NB4 (cell line): ENCODE measurements around the gene COX7A2L.

Experiments used
- DNase-seq: peaks from one replicate; pipeline ENCODE4 v3.0.0; 2010; ENCODE audit warnings: low read depth
- H3K4me3 ChIP-seq: one replicate; pipeline ENCODE4 v1.5.1; 2011; ENCODE audit warnings: mild to moderate bottlenecking, low read depth, low read length, moderate library complexity
- CTCF ChIP-seq: IDR thresholded peaks from one replicate; pipeline ENCODE4 v1.5.1; 2012; ENCODE audit warnings: low read depth, low read length
- MAX ChIP-seq: IDR thresholded peaks from 2 replicates; pipeline ENCODE4 v1.6.1; 2011; ENCODE audit warnings: low read depth, low read length
- MYC ChIP-seq: IDR thresholded peaks from 2 replicates; pipeline ENCODE4 v1.6.1; 2011; ENCODE audit warnings: low read depth, low read length
- POLR2A ChIP-seq: IDR thresholded peaks from 2 replicates; pipeline ENCODE4 v1.6.1; 2011; ENCODE audit warnings: mild to moderate bottlenecking; ENCODE audit not compliant: insufficient read length; ENCODE audit errors: extremely low read depth

Gene COX7A2L

GRCh38 chr2:42300527-42300926 is 60.5 kb downstream of the COX7A2L start:
- no peak for TF ChIP-seq POLR2A
- TF ChIP-seq MAX, result no peak
- no peak for TF ChIP-seq CTCF
- no peak for TF ChIP-seq MYC
- no peak for DNase-seq
- H3K4me3 ChIP-seq, result no peak overlapping the region
